HUES64 (cell line): Measurements from ENCODE around the gene COG4.
"Not testable (repeated sequence)": the region's sequence is repeated elsewhere in the genome, so short reads cannot be mapped to it uniquely, and the experiment has no call there.

ENCODE experiments used
- H3K27ac ChIP-seq: 2 replicates; pipeline ENCODE4 v1.7.0; 2013; ENCODE audit warnings: low read depth, low read length, inconsistent platforms
- H3K27me3 ChIP-seq: 2 replicates; pipeline ENCODE4 v1.6.1; 2013; ENCODE audit warnings: mild to moderate bottlenecking, low read length; ENCODE audit not compliant: insufficient read depth
- H3K36me3 ChIP-seq: 2 replicates; pipeline ENCODE4 v1.6.1; 2013; ENCODE audit warnings: mild to moderate bottlenecking, low read length; ENCODE audit not compliant: insufficient read depth
- H3K4me1 ChIP-seq: 2 replicates; pipeline ENCODE4 v1.6.1; 2013; ENCODE audit warnings: mild to moderate bottlenecking, low read length, moderate library complexity; ENCODE audit not compliant: insufficient read depth
- H3K4me3 ChIP-seq: 2 replicates; pipeline ENCODE4 v1.5.1; 2013; ENCODE audit warnings: mild to moderate bottlenecking, low read length, moderate library complexity
- H3K9ac ChIP-seq: 2 replicates; pipeline ENCODE4 v1.6.1; 2013; ENCODE audit warnings: mild to moderate bottlenecking, low read depth, low read length
- H3K9me3 ChIP-seq: 2 replicates; pipeline ENCODE4 v1.6.1; 2013; ENCODE audit warnings: low read depth, low read length; ENCODE audit not compliant: insufficient read depth
- WGBS: fragments of 150-250, 120-280 bp; methylation state at CpG from one replicate; pipeline ENCODE4 v1.1.7; 2013; ENCODE audit warnings: missing lambda C conversion rate; 5-methylcytosine and 5-hydroxymethylcytosine counted together

Gene COG4

GRCh38 chr16:70553645-70554044, 30.3 kb upstream of the COG4 start:
- no peak overlapping the region; the same call in 1 of the 2 replicates for H3K27ac ChIP-seq
- H3K9ac ChIP-seq, result no peak overlapping the region
- no peak overlapping the region for H3K4me3 ChIP-seq
- H3K27me3 ChIP-seq, result no peaks in the 10 kb centered on the region
- H3K9me3 ChIP-seq, result no peaks in the 10 kb centered on the region
- H3K36me3 ChIP-seq, result peaks cover 100% of the 10 kb centered on the region
- H3K4me1 ChIP-seq, result no peaks in the 10 kb centered on the region

- H3K9ac ChIP-seq, result no peak overlapping the region
- 93% methylated on average over 6 of the region's 8 CpGs for WGBS
- H3K27me3 ChIP-seq, result no peaks in the 10 kb centered on the region
- H3K36me3 ChIP-seq, result peaks cover 100% of the 10 kb centered on the region
- no peaks in the 10 kb centered on the region for H3K4me1 ChIP-seq
- H3K9me3 ChIP-seq, result no peaks in the 10 kb centered on the region
- H3K27ac ChIP-seq, result no peak overlapping the region
- no peak overlapping the region for H3K4me3 ChIP-seq
Measured at GRCh38 chr16:70552675-70553074, 29.3 kb upstream of the COG4 start.

GRCh38 chr16:70551788-70552187, 28.4 kb upstream of the COG4 start:
- WGBS, result 100% methylated on average over 2 of the region's 3 CpGs
- Histone ChIP-seq H3K27ac (no peak overlapping the region), H3K27me3 (no peaks in the 10 kb centered on the region), H3K36me3 (peaks cover 100% of the 10 kb centered on the region), H3K4me3 (no peak overlapping the region), H3K9me3 (no peaks in the 10 kb centered on the region), H3K4me1 (no peaks in the 10 kb centered on the region), H3K9ac (no peak overlapping the region)

GRCh38 chr16:70550082-70550481, 26.7 kb upstream of the COG4 start:
- Histone ChIP-seq H3K4me1 (no peaks in the 10 kb centered on the region), H3K27ac (no peak overlapping the region), H3K27me3 (no peaks in the 10 kb centered on the region), H3K36me3 (peaks cover 98% of the 10 kb centered on the region), H3K9me3 (no peaks in the 10 kb centered on the region), H3K9ac (no peak overlapping the region), H3K4me3 (no peak overlapping the region)
- 82% methylated on average over 1 of the region's 1 CpG for WGBS

- Histone ChIP-seq H3K4me3 (no peak overlapping the region), H3K9me3 (no peaks in the 10 kb centered on the region), H3K4me1 (no peaks in the 10 kb centered on the region), H3K27ac (no peak overlapping the region), H3K36me3 (peaks cover 98% of the 10 kb centered on the region), H3K27me3 (no peaks in the 10 kb centered on the region), H3K9ac (no peak overlapping the region)
- 94% methylated on average over 2 of the region's 2 CpGs for WGBS
Measured at GRCh38 chr16:70548936-70549335, 25.6 kb upstream of the COG4 start.

GRCh38 chr16:70544548-70544947, 21.2 kb upstream of the COG4 start:
- Histone ChIP-seq H3K27ac (no peak overlapping the region), H3K9me3 (no peaks in the 10 kb centered on the region), H3K4me1 (no peaks in the 10 kb centered on the region), H3K27me3 (no peaks in the 10 kb centered on the region), H3K9ac (no peak overlapping the region), H3K36me3 (peaks cover 98% of the 10 kb centered on the region), H3K4me3 (no peak overlapping the region)
- 89% methylated on average over 1 of the region's 1 CpG for WGBS

- Histone ChIP-seq H3K4me3 (no peak overlapping the region), H3K9ac (no peak overlapping the region), H3K36me3 (peaks cover 100% of the 10 kb centered on the region), H3K27me3 (no peaks in the 10 kb centered on the region), H3K4me1 (no peaks in the 10 kb centered on the region), H3K27ac (no peak overlapping the region), H3K9me3 (no peaks in the 10 kb centered on the region)
- WGBS, result 96% methylated on average over 3 of the region's 3 CpGs
Measured at GRCh38 chr16:70540994-70541393, 17.6 kb upstream of the COG4 start.

GRCh38 chr16:70534971-70535370, 11.6 kb upstream of the COG4 start:
- 100% methylated on average over 1 of the region's 2 CpGs for WGBS
- H3K9ac ChIP-seq, result no peak overlapping the region
- no peak overlapping the region for H3K27ac ChIP-seq
- H3K27me3 ChIP-seq, result no peaks in the 10 kb centered on the region
- no peaks in the 10 kb centered on the region for H3K4me1 ChIP-seq
- peaks cover 100% of the 10 kb centered on the region for H3K36me3 ChIP-seq
- H3K9me3 ChIP-seq, result no peaks in the 10 kb centered on the region
- no peak overlapping the region for H3K4me3 ChIP-seq

- H3K9ac ChIP-seq, result not testable (repeated sequence)
Measured at GRCh38 chr16:70529954-70530353, 6.6 kb upstream of the COG4 start.

GRCh38 chr16:70529051-70529777, 5.9 kb upstream of the COG4 start:
- Histone ChIP-seq H3K27me3 (no peaks in the 10 kb centered on the region), H3K27ac (no peak overlapping the region), H3K9me3 (no peaks in the 10 kb centered on the region), H3K9ac (0 out of 2 replicates have a peak overlapping the region, but pooled peaks have one; percentile 5), H3K36me3 (peaks cover 93% of the 10 kb centered on the region), H3K4me1 (peaks cover 14% of the 10 kb centered on the region), H3K4me3 (no peak overlapping the region)
- 94% methylated on average over 8 of the region's 8 CpGs for WGBS

More at GRCh38 chr16:70529954-70530353, 6.6 kb upstream of the COG4 start:
- not testable (repeated sequence) for H3K9me3 ChIP-seq, H3K27ac ChIP-seq, H3K27me3 ChIP-seq, H3K4me3 ChIP-seq
- WGBS, result 100% methylated on average over 1 of the region's 7 CpGs
- Histone ChIP-seq H3K36me3 (peaks cover 98% of the 10 kb centered on the region), H3K4me1 (peaks cover 14% of the 10 kb centered on the region)

GRCh38 chr16:70527315-70527996, 4.1 kb upstream of the COG4 start:
- H3K27ac ChIP-seq, result no peak overlapping the region
- no peaks in the 10 kb centered on the region for H3K27me3 ChIP-seq
- WGBS, result 96% methylated on average over 8 of the region's 8 CpGs
- H3K9ac ChIP-seq, result no peak overlapping the region
- H3K9me3 ChIP-seq, result no peaks in the 10 kb centered on the region
- peaks cover 75% of the 10 kb centered on the region for H3K36me3 ChIP-seq
- H3K4me3 ChIP-seq, result peak overlapping the region; percentile 31; the same call in 1 of the 2 replicates
- H3K4me1 ChIP-seq, result peaks cover 16% of the 10 kb centered on the region
